Measurements from ENCODE around the gene MRPL39.

Gene MRPL39

DNA sequence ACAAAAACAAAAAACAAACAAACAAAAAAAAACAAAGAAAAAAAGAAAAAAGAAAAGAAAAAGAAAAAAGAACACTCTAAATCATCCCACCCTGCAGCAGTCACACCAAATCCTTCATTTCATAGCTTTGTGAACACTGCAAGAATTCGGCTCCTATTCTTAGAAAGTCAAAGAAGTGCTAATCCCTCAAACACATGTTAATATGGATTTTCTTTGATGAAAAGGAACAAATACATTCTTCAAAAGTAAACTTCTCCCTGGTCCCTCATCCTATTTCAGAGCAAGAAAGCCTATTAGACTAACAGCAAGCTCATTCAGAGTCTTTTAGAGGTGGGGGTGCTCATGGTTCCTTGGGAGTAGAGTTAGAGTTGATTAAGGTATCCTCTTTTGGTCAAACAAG, 7.2 kb upstream of the MRPL39 start:
- no peak for DNase-seq (ENCODE audit: low read depth)

- DNase-seq (ENCODE audit: low read depth): peak; percentile 26
These were observed 910 bp upstream of the MRPL39 start for GRCh38 chr21:25608044-25608737.

DNA sequence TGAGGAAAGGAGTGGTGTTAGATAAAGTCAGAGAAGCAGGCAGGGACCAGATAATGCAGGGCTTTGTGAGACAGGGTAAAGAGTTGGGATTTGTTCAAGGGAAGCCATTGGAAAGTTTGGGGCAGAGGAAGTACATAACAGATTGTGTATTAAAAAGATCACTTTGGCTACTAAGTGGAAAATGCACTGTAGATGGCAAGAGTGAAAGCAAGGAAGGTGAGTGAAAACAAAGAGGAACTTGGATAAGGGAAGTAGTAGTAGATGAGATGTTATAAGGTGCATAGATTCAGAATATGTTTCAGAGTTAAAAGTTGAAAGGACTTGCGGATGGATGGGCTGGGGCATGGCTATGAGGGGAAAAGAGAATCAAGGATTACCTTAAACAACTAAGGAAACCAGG, 17.4 kb downstream of the MRPL39 start:
- no peak for DNase-seq (ENCODE audit: low read depth)

- no peak for DNase-seq (ENCODE audit: low read depth)
These were observed 20.5 kb downstream of the MRPL39 start for GRCh38 chr21:25586791-25587190.

GRCh38 chr21:25586326-25586725, 21.0 kb downstream of the MRPL39 start:
- DNase-seq (ENCODE audit: low read depth): no peak

- no peak for DNase-seq (ENCODE audit: low read depth)
These were observed 22.2 kb downstream of the MRPL39 start for GRCh38 chr21:25584833-25585676.

DNA sequence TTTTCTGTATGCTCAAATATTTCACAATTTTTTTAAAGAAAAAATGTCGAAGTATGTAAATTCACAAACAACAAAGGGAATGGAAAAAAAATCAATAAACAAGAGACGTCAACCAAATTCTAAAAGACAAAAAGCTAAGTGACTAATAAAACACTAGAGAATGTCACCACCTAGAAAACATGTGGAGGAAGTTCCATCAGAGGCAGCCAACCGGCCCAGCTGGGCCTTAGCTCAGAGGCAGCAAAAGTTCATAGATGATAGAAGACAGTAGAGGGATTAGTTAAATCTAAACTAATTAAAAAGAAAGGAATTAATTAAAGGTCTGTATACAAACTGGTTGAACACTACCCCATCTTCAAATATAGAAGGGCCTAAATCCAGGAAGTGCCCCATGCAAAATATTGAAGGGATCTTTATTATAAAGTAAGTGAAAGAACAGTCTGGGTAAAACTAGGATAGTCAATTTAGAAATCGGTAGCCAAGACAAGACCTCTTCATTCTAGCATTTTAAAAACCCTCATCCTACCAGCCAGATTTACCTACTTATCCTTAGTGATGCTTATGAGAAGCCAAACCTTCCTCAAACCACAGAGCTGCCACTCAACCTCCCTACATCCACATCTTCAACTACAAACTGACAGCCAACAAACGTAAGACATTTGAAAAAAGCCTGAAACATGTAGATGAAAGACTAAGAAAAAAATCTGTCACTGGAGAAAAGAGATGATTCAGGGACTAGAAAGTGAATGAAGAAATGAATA, 23.7 kb downstream of the MRPL39 start:
- DNase-seq (ENCODE audit: low read depth): no peak

DNA sequence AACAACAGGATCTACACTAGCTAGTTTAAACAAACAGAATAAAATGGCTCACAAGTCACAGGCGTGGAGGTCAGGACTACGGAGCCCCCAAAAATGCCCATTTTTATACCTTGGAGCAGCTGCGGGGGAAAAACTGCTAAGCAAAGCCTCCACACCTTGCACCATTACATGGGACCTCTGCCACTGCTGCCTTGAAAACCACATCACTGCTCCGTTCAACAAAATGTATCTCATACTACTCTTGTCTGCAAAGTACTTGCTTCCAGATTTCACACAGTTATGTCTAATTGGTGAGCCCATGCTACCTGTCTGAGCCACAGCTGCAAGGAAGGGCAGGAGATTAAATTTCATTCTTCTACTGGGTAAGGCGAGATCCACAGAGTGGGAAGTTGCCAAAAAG, 24.4 kb downstream of the MRPL39 start:
- no peak for DNase-seq (ENCODE audit: low read depth)

- no peak for DNase-seq (ENCODE audit: low read depth)
These were observed 25.0 kb downstream of the MRPL39 start for GRCh38 chr21:25582164-25582790.

DNA sequence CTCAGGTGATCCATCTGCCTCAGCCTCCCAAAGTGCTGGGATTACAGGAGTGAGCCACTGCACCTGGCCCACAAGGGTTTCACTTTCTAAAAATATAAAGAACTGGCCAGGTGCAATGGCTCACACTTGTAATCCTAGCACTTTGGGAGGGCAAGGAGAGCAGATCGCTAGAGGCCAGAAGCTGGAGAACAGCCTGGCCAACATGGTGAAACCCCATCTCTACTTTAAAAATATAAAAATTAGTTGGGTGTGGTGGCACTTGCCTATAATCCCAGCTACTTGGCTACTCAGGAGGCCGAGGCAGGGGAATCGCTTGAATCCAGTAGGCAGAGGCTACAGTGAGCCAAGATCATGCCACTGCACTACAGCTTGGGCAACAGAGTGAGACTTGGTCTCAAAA, 25.7 kb downstream of the MRPL39 start:
- DNase-seq (ENCODE audit: low read depth): no peak

DNA sequence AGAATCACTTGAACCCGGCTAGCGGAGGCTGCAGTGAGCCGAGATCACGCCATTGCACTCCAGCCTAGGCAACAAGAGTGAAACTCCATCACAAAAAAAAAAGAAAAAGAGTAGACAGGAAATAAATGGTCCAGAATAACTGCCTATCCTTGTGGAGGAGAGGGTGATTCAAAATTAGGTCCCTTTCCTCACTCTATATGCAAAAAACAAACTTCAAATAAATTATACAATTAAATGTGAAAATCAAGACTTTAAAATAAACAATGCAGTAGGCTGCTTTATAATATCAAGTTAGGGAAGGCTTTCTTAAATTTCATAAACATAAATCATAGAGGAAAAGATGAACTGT, 26.4 kb downstream of the MRPL39 start:
- no peak for DNase-seq (ENCODE audit: low read depth)

DNA sequence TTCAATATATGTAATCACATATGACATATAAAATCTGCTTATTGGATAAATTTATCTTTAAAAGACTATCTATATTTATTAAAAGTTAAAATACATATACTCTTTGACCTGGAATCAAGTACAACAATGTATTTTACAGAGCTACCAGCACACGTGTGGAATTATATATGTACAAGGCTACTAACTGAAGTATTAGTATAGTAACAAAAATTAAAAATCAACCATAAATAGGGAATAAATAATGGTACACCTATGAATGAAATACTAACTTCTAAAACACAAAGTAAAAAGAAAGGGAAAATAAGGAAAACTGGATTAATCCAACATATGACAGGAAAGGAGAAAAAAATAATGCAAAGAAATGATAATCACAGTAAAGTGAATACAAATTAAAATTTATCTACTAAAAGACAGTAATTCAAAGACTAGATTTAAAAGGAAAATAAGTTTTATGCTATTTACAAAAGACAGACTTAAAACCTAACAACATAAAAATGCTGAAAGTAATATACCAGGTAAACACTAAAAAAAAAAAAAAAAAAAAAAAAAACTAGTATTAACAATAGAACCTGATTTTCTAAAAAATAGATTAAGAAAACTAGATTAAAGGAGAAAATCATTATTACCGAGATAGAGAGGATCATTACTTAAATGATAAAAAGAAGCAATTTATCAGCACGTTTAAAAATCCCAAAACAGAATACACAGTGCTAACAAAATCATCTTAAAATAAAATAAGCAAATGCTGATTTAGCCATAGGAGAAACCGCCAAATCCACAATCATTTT, 27.9 kb downstream of the MRPL39 start:
- DNase-seq (ENCODE audit: low read depth): no peak

DNA sequence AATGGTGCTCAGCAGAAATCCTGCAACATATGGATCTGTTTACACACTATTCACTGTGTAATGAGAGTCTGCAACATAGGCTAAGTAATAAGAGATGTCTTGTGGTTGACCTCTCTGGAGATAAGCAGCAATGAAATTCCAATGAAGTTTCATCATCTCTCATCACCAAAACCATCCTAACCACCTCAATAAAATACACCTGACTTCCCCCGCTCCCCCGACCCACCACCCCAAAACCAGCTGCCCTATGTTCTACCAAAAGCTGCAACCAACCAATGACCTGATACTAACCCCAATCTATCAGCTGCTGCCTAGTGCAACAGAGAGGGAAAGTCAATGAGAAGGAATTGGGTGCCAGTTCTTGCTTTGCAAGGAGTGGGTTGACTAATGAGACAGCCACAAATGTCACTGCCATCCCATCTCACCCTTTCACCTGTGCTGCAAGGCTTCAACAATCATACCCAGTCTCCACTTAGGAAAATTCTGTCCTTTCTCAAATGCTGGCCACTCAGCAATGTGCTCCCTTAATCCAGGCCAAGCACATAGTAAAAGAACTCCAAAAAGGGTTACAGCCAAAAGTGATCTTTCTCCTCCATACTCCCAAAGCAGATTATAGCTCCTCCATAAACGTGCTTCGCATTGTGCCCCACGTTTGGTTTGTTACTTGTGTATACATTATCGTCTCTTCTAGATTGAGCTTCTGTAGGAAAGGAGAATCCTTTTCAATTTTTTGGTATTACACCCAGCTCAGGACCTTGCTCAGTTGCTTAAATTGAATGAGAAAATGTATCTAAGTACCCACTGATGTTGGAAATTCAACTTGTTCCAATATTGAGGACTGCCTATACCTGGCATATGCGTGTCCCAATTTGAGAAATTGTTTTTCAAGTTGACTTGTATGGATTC, 29.0 kb downstream of the MRPL39 start:
- no peak for DNase-seq (ENCODE audit: low read depth)

DNA sequence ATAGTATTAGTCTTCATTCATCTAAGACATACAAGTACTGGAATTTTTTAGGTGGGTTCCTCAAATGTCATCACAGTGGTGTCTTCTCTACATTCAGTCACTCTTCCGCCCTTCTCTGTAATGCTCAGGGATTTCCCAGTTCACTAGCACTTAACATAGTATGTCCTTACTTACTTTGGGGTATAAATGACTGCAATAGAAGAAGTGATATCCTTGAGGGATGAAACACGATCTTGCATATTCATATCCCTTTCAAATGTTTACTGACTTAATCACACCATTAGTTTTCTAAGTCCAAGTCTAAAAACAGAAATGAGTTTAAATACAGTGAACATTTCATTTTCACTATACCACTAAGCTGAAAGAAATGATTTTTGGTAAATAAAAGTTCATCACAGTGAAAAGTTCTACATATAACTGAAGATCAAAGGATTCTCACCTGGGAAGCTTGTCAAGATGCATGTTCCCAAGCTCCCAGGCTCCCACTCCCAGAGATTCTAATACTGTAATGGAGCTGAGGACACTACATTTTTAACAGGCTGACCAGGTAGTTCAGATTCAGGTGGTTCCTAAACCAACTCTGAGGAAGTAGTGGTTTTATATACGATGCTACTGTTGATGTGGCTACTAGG, 29.7 kb downstream of the MRPL39 start:
- DNase-seq (ENCODE audit: low read depth): no peak

- no peak for DNase-seq (ENCODE audit: low read depth)
These were observed 33.7 kb downstream of the MRPL39 start for GRCh38 chr21:25573409-25574206.

GRCh38 chr21:25572861-25573310, 34.4 kb downstream of the MRPL39 start:
- DNase-seq (ENCODE audit: low read depth): no peak

DNA sequence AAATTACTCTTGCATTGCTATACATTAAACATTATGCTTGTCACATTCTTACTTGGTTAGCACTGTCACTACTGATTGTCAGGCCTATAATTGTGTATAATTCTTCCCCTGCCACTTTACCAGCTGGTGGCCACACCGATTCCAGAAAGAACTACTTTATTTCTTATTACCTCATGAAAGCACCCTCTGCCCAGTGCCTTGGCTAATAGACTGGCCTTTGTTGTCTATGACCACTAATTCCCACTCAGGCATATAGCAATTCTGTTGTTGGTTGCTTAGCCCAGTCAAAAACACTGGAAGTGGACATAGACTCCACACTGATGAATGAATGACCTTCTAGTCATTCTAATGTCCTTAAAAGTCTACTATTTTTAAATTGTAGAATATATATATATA, 35.6 kb downstream of the MRPL39 start:
- DNase-seq (ENCODE audit: low read depth): no peak

GRCh38 chr21:25569711-25570110, 37.6 kb downstream of the MRPL39 start:
- no peak for DNase-seq (ENCODE audit: low read depth)

- no peak for DNase-seq (ENCODE audit: low read depth)
These were observed 38.2 kb downstream of the MRPL39 start for GRCh38 chr21:25569084-25569483.
